ENCODE measurements around the gene COMMD10.
A peak's percentile ranks its signal among the peaks of the same experiment; 100 is the strongest.

The COMMD10 gene

GRCh38 chr5:116137544-116138378 lies 52.9 kb downstream of the COMMD10 start:
- H3K27ac ChIP-seq: no peak overlapping the region
- no peak for TF ChIP-seq ZFX (IDR thresholded peaks at IDR 0.05)
- TF ChIP-seq CTCF (conservative IDR thresholded peaks at IDR 0.05): peak; percentile 91

GRCh38 chr5:116142495-116142894 lies 57.7 kb downstream of the COMMD10 start:
- TF ChIP-seq ZFX (IDR thresholded peaks at IDR 0.05): no peak
- peak; percentile 18 for TF ChIP-seq CTCF (conservative IDR thresholded peaks at IDR 0.05)
- H3K27ac ChIP-seq: no peak overlapping the region

GRCh38 chr5:116144103-116144502 lies 59.3 kb downstream of the COMMD10 start:
- H3K27ac ChIP-seq: no peak overlapping the region
- no peak for TF ChIP-seq CTCF (conservative IDR thresholded peaks at IDR 0.05)
- TF ChIP-seq ZFX (IDR thresholded peaks at IDR 0.05): no peak

GRCh38 chr5:116144991-116145390 lies 60.2 kb downstream of the COMMD10 start:
- TF ChIP-seq ZFX (IDR thresholded peaks at IDR 0.05): no peak
- TF ChIP-seq CTCF (conservative IDR thresholded peaks at IDR 0.05): no peak
- no peak overlapping the region for H3K27ac ChIP-seq

- H3K27ac ChIP-seq: no peak overlapping the region
- TF ChIP-seq ZFX (IDR thresholded peaks at IDR 0.05) (no peak), CTCF (conservative IDR thresholded peaks at IDR 0.05) (no peak)
Observed at GRCh38 chr5:116145416-116145815, 60.6 kb downstream of the COMMD10 start.

GRCh38 chr5:116152169-116152568 lies 67.3 kb downstream of the COMMD10 start:
- H3K27ac ChIP-seq: no peak overlapping the region
- TF ChIP-seq ZFX (IDR thresholded peaks at IDR 0.05): no peak
- no peak for TF ChIP-seq CTCF (conservative IDR thresholded peaks at IDR 0.05)

GRCh38 chr5:116153687-116154174 lies 68.9 kb downstream of the COMMD10 start:
- TF ChIP-seq ZFX (IDR thresholded peaks at IDR 0.05) (no peak), CTCF (conservative IDR thresholded peaks at IDR 0.05) (no peak)
- H3K27ac ChIP-seq: no peak overlapping the region
